ENCODE data around the gene GRN. TPM values are rescaled to one million over a fixed set of nuclear protein-coding genes. Genes with fewer than 3 reads are reported as not detected.
"Not testable (repeated sequence)": the region's sequence is repeated elsewhere in the genome, so short reads cannot be mapped to it uniquely, and the experiment has no call there.

The GRN gene
- total RNA-seq, 2 experiments from 2014 or later, result 59.7 to 62.4 TPM

GRCh38 chr17:44389281-44389680 lies 44.2 kb downstream of the GRN start, which contains the start of gene ITGA2B:
Gene ITGA2B, minus strand, starts transcription at chr17:44389649. Its CDS starts 176 bp downstream, at chr17:44389473.
- H3K4me1 Mint-ChIP-seq (ENCODE audit: low read depth), result peaks cover 22% of the 10 kb centered on the region
- H3K27ac Mint-ChIP-seq, result no peak within 1 kb of the TSS
- H3K27me3 Mint-ChIP-seq, result peaks cover 15% of the 10 kb centered on the region
- intact Hi-C loops (cut with micrococcal nuclease), result loop anchor here (5.0 kb wide), 1 partner anchor 113 kb away; the partner anchor contains the start of gene GPATCH8
- POLR2A ChIA-PET, result interaction anchor here (0.6 kb wide), 1 partner anchor 298 kb away, joined by 3 read pairs; no protein-coding TSS in a partner anchor
- H3K36me3 Mint-ChIP-seq, result no peaks in the 10 kb centered on the region
- no peaks in the 10 kb centered on the region for H3K9me3 Mint-ChIP-seq
- H3K4me3 Mint-ChIP-seq, result no peak within 1 kb of the TSS
- DNase-seq, result no peak
- CTCF ChIA-PET, result interaction anchor here (1.7 kb wide), 1 partner anchor 26 kb away, joined by 8 read pairs; the partner anchor contains the start of gene FAM171A2

- ChIA-PET POLR2A (no interaction called here), CTCF (interaction anchor here (1.5 to 1.7 kb wide), 2 partner anchors 26 to 180 kb away, joined by 3 to 8 read pairs; partner anchors contain the start of gene FAM171A2)
- intact Hi-C loops (cut with micrococcal nuclease), result loop anchor here (5.0 kb wide), 1 partner anchor 113 kb away; the partner anchor contains the start of gene GPATCH8
- no peak overlapping the region for H3K27ac Mint-ChIP-seq
- peaks cover 11% of the 10 kb centered on the region for H3K27me3 Mint-ChIP-seq
- no peak overlapping the region for H3K4me3 Mint-ChIP-seq
- peaks cover 21% of the 10 kb centered on the region for H3K4me1 Mint-ChIP-seq (ENCODE audit: low read depth)
- no peak for DNase-seq
- no peaks in the 10 kb centered on the region for H3K9me3 Mint-ChIP-seq
- no peaks in the 10 kb centered on the region for H3K36me3 Mint-ChIP-seq
These were observed 44.7 kb downstream of the GRN start for GRCh38 chr17:44389723-44390202.

GRCh38 chr17:44390250-44390870 lies 45.3 kb downstream of the GRN start:
- intact Hi-C loops (cut with micrococcal nuclease), result no loop called here
- H3K4me3 Mint-ChIP-seq, result no peak overlapping the region
- no peak overlapping the region for H3K27ac Mint-ChIP-seq
- no peak for DNase-seq
- H3K9me3 Mint-ChIP-seq, result no peaks in the 10 kb centered on the region
- ChIA-PET CTCF (interaction anchor here (1.5 to 1.7 kb wide), 2 partner anchors 27 to 181 kb away, joined by 3 to 8 read pairs; partner anchors contain the start of gene FAM171A2), POLR2A (no interaction called here)
- H3K4me1 Mint-ChIP-seq (ENCODE audit: low read depth), result peaks cover 21% of the 10 kb centered on the region
- H3K27me3 Mint-ChIP-seq, result peaks cover 9% of the 10 kb centered on the region
- no peaks in the 10 kb centered on the region for H3K36me3 Mint-ChIP-seq

GRCh38 chr17:44394112-44394511 lies 49.0 kb downstream of the GRN start:
- H3K4me1 Mint-ChIP-seq (ENCODE audit: low read depth), result peaks cover 18% of the 10 kb centered on the region
- intact Hi-C loops (cut with micrococcal nuclease); H3K9me3 Mint-ChIP-seq; H3K4me3 Mint-ChIP-seq; H3K27ac Mint-ChIP-seq; H3K27me3 Mint-ChIP-seq; DNase-seq: not testable (repeated sequence)
- ChIA-PET CTCF (interaction anchor here (1.1 kb wide), 1 partner anchor 18 kb away, joined by 3 read pairs; no protein-coding TSS in a partner anchor), POLR2A (interaction anchor here (0.9 kb wide), 1 partner anchor 257 kb away, joined by 5 read pairs; no protein-coding TSS in a partner anchor)
- peaks cover 17% of the 10 kb centered on the region for H3K36me3 Mint-ChIP-seq

GRCh38 chr17:44394833-44395232 lies 49.7 kb downstream of the GRN start:
- H3K4me3 Mint-ChIP-seq, result no peak overlapping the region
- H3K27ac Mint-ChIP-seq, result no peak overlapping the region
- CTCF ChIA-PET, result interaction anchor here (1.1 kb wide), 1 partner anchor 19 kb away, joined by 3 read pairs; no protein-coding TSS in a partner anchor
- no peaks in the 10 kb centered on the region for H3K9me3 Mint-ChIP-seq
- POLR2A ChIA-PET, result no interaction called here
- intact Hi-C loops (cut with micrococcal nuclease), result loop anchor here (5.0 kb wide), 1 partner anchor 52 kb away; no protein-coding TSS in a partner anchor
- peaks cover 22% of the 10 kb centered on the region for H3K36me3 Mint-ChIP-seq
- DNase-seq, result no peak
- H3K4me1 Mint-ChIP-seq (ENCODE audit: low read depth), result peaks cover 18% of the 10 kb centered on the region
- no peaks in the 10 kb centered on the region for H3K27me3 Mint-ChIP-seq

- H3K4me1 Mint-ChIP-seq (ENCODE audit: low read depth), result peaks cover 15% of the 10 kb centered on the region
- H3K9me3 Mint-ChIP-seq, result no peaks in the 10 kb centered on the region
- CTCF ChIA-PET, result interaction anchor here (1.1 to 1.6 kb wide), 3 partner anchors 10 to 43 kb away, joined by 3 to 6 read pairs (median 5); partner anchors contain the start of gene FAM171A2
- no peak for DNase-seq
- H3K27ac Mint-ChIP-seq, result no peak overlapping the region
- no peaks in the 10 kb centered on the region for H3K27me3 Mint-ChIP-seq
- intact Hi-C loops (cut with micrococcal nuclease), result loop anchor here (5.0 kb wide), 1 partner anchor 50 kb away; no protein-coding TSS in a partner anchor
- H3K36me3 Mint-ChIP-seq, result peaks cover 38% of the 10 kb centered on the region
- no peak overlapping the region for H3K4me3 Mint-ChIP-seq
- POLR2A ChIA-PET, result no interaction called here
These were observed 51.8 kb downstream of the GRN start for GRCh38 chr17:44396946-44397345.

GRCh38 chr17:44397479-44398440 lies 52.7 kb downstream of the GRN start:
- intact Hi-C loops (cut with micrococcal nuclease), result loop anchor here (5.0 kb wide), 1 partner anchor 50 kb away; no protein-coding TSS in a partner anchor
- peaks cover 18% of the 10 kb centered on the region for H3K4me1 Mint-ChIP-seq (ENCODE audit: low read depth)
- H3K4me3 Mint-ChIP-seq, result no peak overlapping the region
- H3K36me3 Mint-ChIP-seq, result peaks cover 44% of the 10 kb centered on the region
- H3K27me3 Mint-ChIP-seq, result no peaks in the 10 kb centered on the region
- ChIA-PET POLR2A (no interaction called here), CTCF (interaction anchor here (3.0 kb wide), 1 partner anchor 125 kb away, joined by 14 read pairs; no protein-coding TSS in a partner anchor)
- no peak overlapping the region for H3K27ac Mint-ChIP-seq
- H3K9me3 Mint-ChIP-seq, result no peaks in the 10 kb centered on the region
- DNase-seq, result no peak

- DNase-seq, result no peak
- ChIA-PET POLR2A (no interaction called here), CTCF (interaction anchor here (0.6 to 3.0 kb wide), 3 partner anchors 14 to 124 kb away, joined by 3 to 14 read pairs (median 3); no protein-coding TSS in a partner anchor)
- Mint-ChIP-seq H3K4me3 (no peak overlapping the region), H3K9me3 (no peaks in the 10 kb centered on the region), H3K36me3 (peaks cover 45% of the 10 kb centered on the region), H3K27ac (no peak overlapping the region), H3K27me3 (no peaks in the 10 kb centered on the region), H3K4me1 (ENCODE audit: low read depth) (peaks cover 11% of the 10 kb centered on the region)
- intact Hi-C loops (cut with micrococcal nuclease), result loop anchor here (5.0 kb wide), 1 partner anchor 48 kb away; no protein-coding TSS in a partner anchor
These were observed 53.9 kb downstream of the GRN start for GRCh38 chr17:44398692-44399691.

GRCh38 chr17:44400226-44400847 lies 55.2 kb downstream of the GRN start:
- no peak for DNase-seq
- ChIA-PET POLR2A (no interaction called here), CTCF (interaction anchor here (1.2 to 3.0 kb wide), 5 partner anchors 15 to 123 kb away, joined by 3 to 14 read pairs (median 4); partner anchors contain the start of gene FAM171A2)
- Mint-ChIP-seq H3K4me3 (no peak overlapping the region), H3K27me3 (no peaks in the 10 kb centered on the region), H3K36me3 (peaks cover 47% of the 10 kb centered on the region), H3K27ac (no peak overlapping the region), H3K4me1 (ENCODE audit: low read depth) (peaks cover 8% of the 10 kb centered on the region), H3K9me3 (no peaks in the 10 kb centered on the region)
- intact Hi-C loops (cut with micrococcal nuclease), result loop anchor here (2.0 kb wide), 1 partner anchor 122 kb away; no protein-coding TSS in a partner anchor
